H9 (cell line): Measurements from ENCODE around the gene ZNRF2. TPM values are rescaled to one million over a fixed set of nuclear protein-coding genes. Genes with fewer than 3 reads are reported as not detected.

ENCODE experiments used
- DNase-seq: peaks from one replicate; pipeline ENCODE4 v3.0.0-alpha.2; 2017
- H2AFZ ChIP-seq: one replicate; pipeline ENCODE4 v1.6.1; 2013; ENCODE audit warnings: mild to moderate bottlenecking, low read length, control low read depth, moderate library complexity
- H2AK5ac ChIP-seq: 2 replicates; pipeline ENCODE4 v1.6.1; 2013; ENCODE audit warnings: low read length, control low read depth, mixed read lengths; ENCODE audit not compliant: insufficient read length
- H2BK120ac ChIP-seq: one replicate; pipeline ENCODE4 v1.6.1; 2013; ENCODE audit warnings: low read depth, mild to moderate bottlenecking, low read length, control low read depth, inconsistent platforms; ENCODE audit not compliant: poor library complexity, severe bottlenecking
- H2BK12ac ChIP-seq: 2 replicates; pipeline ENCODE4 v1.6.1; 2013; ENCODE audit warnings: low read length, control low read depth, mixed read lengths, low read depth; ENCODE audit not compliant: insufficient read length
- H2BK15ac ChIP-seq: 2 replicates; pipeline ENCODE4 v1.6.1; 2013; ENCODE audit warnings: low read depth, low read length, control low read depth
- H2BK20ac ChIP-seq: one replicate; pipeline ENCODE4 v1.6.1; 2013; ENCODE audit warnings: low read depth, mild to moderate bottlenecking, low read length, control low read depth, inconsistent platforms; ENCODE audit not compliant: poor library complexity, severe bottlenecking
- H2BK5ac ChIP-seq: 2 replicates; pipeline ENCODE4 v1.6.1; 2013; ENCODE audit warnings: low read length, control low read depth, mixed read lengths; ENCODE audit not compliant: insufficient read length
- H3K14ac ChIP-seq: 2 replicates; pipeline ENCODE4 v1.6.1; 2013; ENCODE audit warnings: low read length, control low read depth; ENCODE audit not compliant: insufficient read depth
- H3K18ac ChIP-seq: 2 replicates; pipeline ENCODE4 v1.6.1; 2013; ENCODE audit warnings: low read depth, mild to moderate bottlenecking, mixed read lengths, low read length, control low read depth; ENCODE audit not compliant: insufficient read length
- H3K23ac ChIP-seq: 2 replicates; pipeline ENCODE4 v1.6.1; 2013; ENCODE audit warnings: low read length, control low read depth, mixed read lengths, low read depth; ENCODE audit not compliant: insufficient read length
- H3K23me2 ChIP-seq: 2 replicates; pipeline ENCODE4 v1.6.1; 2013; ENCODE audit warnings: low read depth, mild to moderate bottlenecking, mixed read lengths, low read length, control low read depth; ENCODE audit not compliant: insufficient read length, poor library complexity, severe bottlenecking
- H3K27ac ChIP-seq: 2 replicates; pipeline ENCODE4 v1.5.1; 2013; ENCODE audit warnings: low read length, control low read depth, mixed read lengths, low read depth; ENCODE audit not compliant: insufficient read length
- H3K27me3 ChIP-seq: 2 replicates; pipeline ENCODE4 v1.6.1; 2013; ENCODE audit warnings: low read length, control low read depth, inconsistent platforms; ENCODE audit not compliant: insufficient read depth
- H3K4ac ChIP-seq: 2 replicates; pipeline ENCODE4 v1.6.1; 2013; ENCODE audit warnings: low read depth, mild to moderate bottlenecking, control low read depth, inconsistent platforms, low read length, moderate library complexity
- H3K4me1 ChIP-seq: 2 replicates; pipeline ENCODE4 v1.6.1; 2013; ENCODE audit warnings: low read length, control low read depth, inconsistent platforms; ENCODE audit not compliant: insufficient read depth
- H3K4me2 ChIP-seq: 2 replicates; pipeline ENCODE4 v1.6.1; 2013; ENCODE audit warnings: low read length, control low read depth, mixed read lengths; ENCODE audit not compliant: insufficient read length, insufficient read depth
- H3K56ac ChIP-seq: 2 replicates; pipeline ENCODE4 v1.6.1; 2013; ENCODE audit warnings: low read depth, mild to moderate bottlenecking, mixed read lengths, low read length, control low read depth; ENCODE audit not compliant: insufficient read length
- H3K79me1 ChIP-seq: 2 replicates; pipeline ENCODE4 v1.6.1; 2013; ENCODE audit warnings: low read depth, mild to moderate bottlenecking, moderate library complexity, low read length, control low read depth, inconsistent platforms; ENCODE audit not compliant: insufficient read depth, poor library complexity, severe bottlenecking
- H3K79me2 ChIP-seq: 2 replicates; pipeline ENCODE4 v1.6.1; 2013; ENCODE audit warnings: low read length, control low read depth, inconsistent platforms; ENCODE audit not compliant: insufficient read depth
- H3K9ac ChIP-seq: 2 replicates; pipeline ENCODE4 v1.6.1; 2013; ENCODE audit warnings: low read length, control low read depth, mixed read lengths; ENCODE audit not compliant: insufficient read length; ENCODE audit errors: extremely low read depth
- H3K9me3 ChIP-seq: one replicate; pipeline ENCODE4 v1.6.1; 2013; ENCODE audit warnings: low read depth, low read length, inconsistent platforms; ENCODE audit not compliant: control insufficient read depth
- H3T11ph ChIP-seq: one replicate; pipeline ENCODE4 v1.6.1; 2013; ENCODE audit warnings: mild to moderate bottlenecking, low read length, control low read depth, inconsistent platforms
- H4K20me1 ChIP-seq: one replicate; pipeline ENCODE4 v1.6.1; 2013; ENCODE audit not compliant: control insufficient read depth, insufficient read length, insufficient read depth
- H4K5ac ChIP-seq: 2 replicates; pipeline ENCODE4 v1.6.1; 2013; ENCODE audit warnings: low read depth, mild to moderate bottlenecking, mixed read lengths, low read length, control low read depth; ENCODE audit not compliant: insufficient read length
- H4K8ac ChIP-seq: replicated peaks from 2 replicates; pipeline ENCODE4 v1.6.1; 2013; ENCODE audit warnings: low read length, control low read depth, mixed read lengths, low read depth; ENCODE audit not compliant: insufficient read length
- H4K91ac ChIP-seq: 2 replicates; pipeline ENCODE4 v1.6.1; 2013; ENCODE audit warnings: low read depth, mild to moderate bottlenecking, moderate library complexity, mixed read lengths, low read length, control low read depth; ENCODE audit not compliant: insufficient read length
- H3K27ac Mint-ChIP-seq, 3 experiments: 2 replicates in 2 of 3; 3 replicates in 1 of 3; pipeline ENCODE4 v1.8.0; 2020 to 2021; ENCODE audit warnings: mixed read lengths in 3 of 3, mild to moderate bottlenecking in 1 of 3, moderate library complexity in 1 of 3
- H3K27me3 Mint-ChIP-seq: 2 replicates; pipeline ENCODE4 v1.8.0; 2021; ENCODE audit warnings: low read depth, mild to moderate bottlenecking, moderate library complexity, mixed read lengths
- H3K36me3 Mint-ChIP-seq, 3 experiments: 2 replicates in 2 of 3; 3 replicates in 1 of 3; pipeline ENCODE4 v1.8.0; 2020 to 2021; ENCODE audit warnings: low read depth in 3 of 3, mixed read lengths in 3 of 3; ENCODE audit not compliant: insufficient read depth in 1 of 3
- H3K4me1 Mint-ChIP-seq, 2 experiments: 2 replicates each; pipeline ENCODE4 v1.8.0; 2020; ENCODE audit warnings: mixed read lengths in 2 of 2
- H3K4me3 Mint-ChIP-seq, 2 experiments: 2 replicates in 1 of 2; 3 replicates in 1 of 2; pipeline ENCODE4 v1.8.0; 2020 to 2021; ENCODE audit warnings: mild to moderate bottlenecking in 2 of 2, mixed read lengths in 2 of 2, moderate library complexity in 1 of 2
- H3K9me3 Mint-ChIP-seq, 2 experiments: 2 replicates in 1 of 2; 3 replicates in 1 of 2; pipeline ENCODE4 v1.8.0; 2020; ENCODE audit warnings: mild to moderate bottlenecking in 2 of 2, mixed read lengths in 2 of 2, moderate library complexity in 1 of 2
- CTCF ChIP-seq: fragments of 200-600 bp; sonication (generic); conservative IDR thresholded peaks from 3 replicates; pipeline ENCODE4 v1.8.0; 2021; ENCODE audit warnings: antibody characterized with exemption, mild to moderate bottlenecking
- WGBS: extraction: QIAGEN DNeasy Blood & Tissue Kit; methylation state at CpG from one replicate; pipeline ENCODE4 v1.1.7; 2013; ENCODE audit warnings: missing lambda C conversion rate, low lambda C conversion rate, mixed read lengths; ENCODE audit not compliant: insufficient read length; ENCODE audit errors: extremely low coverage; 5-methylcytosine and 5-hydroxymethylcytosine counted together
- total RNA-seq: library from RNA; stranded (reverse); gene quantifications from 2 replicates; pipeline ENCODE4 v1.2.1, GENCODE V29; 2021

The ZNRF2 gene
- total RNA-seq, 1 experiment from 2014 or later = 16.5 TPM

DNA sequence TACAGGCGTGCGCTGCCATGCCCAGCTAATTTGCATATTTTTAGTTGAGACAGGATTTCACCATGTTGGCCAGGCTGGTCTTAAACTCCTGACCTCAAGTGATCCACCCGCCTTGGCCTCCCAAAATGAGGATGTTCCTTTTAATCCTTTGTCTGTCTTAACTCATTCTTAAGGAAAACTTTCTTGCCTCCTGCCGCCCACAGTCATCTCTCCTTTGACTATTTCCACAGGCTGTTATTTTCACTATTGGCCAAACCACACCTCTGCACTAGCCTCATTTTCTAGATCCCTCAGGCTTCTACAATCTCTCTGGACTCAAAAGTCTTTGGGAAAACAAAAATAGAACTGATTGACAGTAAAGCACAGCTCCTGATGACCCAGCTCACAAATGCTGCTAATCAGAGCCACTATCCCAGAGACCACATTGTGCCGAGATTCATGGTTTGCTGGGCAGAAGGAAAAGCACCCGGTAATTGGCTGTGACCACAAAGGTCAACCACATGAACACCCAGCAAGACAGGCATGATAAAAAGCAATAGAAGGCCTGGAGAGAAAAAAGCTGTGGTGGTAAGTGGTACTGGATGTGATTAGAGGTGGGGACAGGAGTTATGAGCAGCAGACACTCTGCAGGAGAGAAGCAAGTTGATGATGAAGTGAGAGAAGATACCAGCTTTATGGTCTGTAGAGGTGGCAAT, 44.1 kb upstream of the ZNRF2 start:
- Histone ChIP-seq H2BK120ac (no peak overlapping the region), H3K56ac (no peak overlapping the region), H2BK20ac (no peak overlapping the region), H2BK12ac (no peak overlapping the region), H4K5ac (no peak overlapping the region), H2BK5ac (no peak overlapping the region), H3K14ac (no peak overlapping the region), H3K4ac (no peak overlapping the region), H4K20me1 (no peaks in the 10 kb centered on the region), H4K8ac (no peak overlapping the region), H3K23ac (no peak overlapping the region), H4K91ac (no peak overlapping the region), H3K18ac (no peak overlapping the region), H3K79me1 (no peaks in the 10 kb centered on the region), H2BK15ac (no peak overlapping the region), H3K79me2 (no peaks in the 10 kb centered on the region), H2AFZ (no peak overlapping the region), H3K9me3 (no peaks in the 10 kb centered on the region), H3T11ph (no peak overlapping the region), H3K27me3 (no peaks in the 10 kb centered on the region), H3K4me2 (no peak overlapping the region), H3K27ac (no peak overlapping the region), H2AK5ac (no peak overlapping the region), H3K9ac (no peak overlapping the region), H3K4me1 (no peaks in the 10 kb centered on the region), H3K23me2 (no peaks in the 10 kb centered on the region)
- no peak overlapping the region; a peak in 2 of 7 replicates for H3K27ac Mint-ChIP-seq
- TF ChIP-seq CTCF = no peak
- H3K4me1 Mint-ChIP-seq = peaks cover 0 to 3% of the 10 kb centered on the region in 2 experiments; a peak in 1 of 4 replicates
- DNase-seq = no peak
- no CpG with 5 or more reads among the region's 6 CpGs for WGBS
- H3K27me3 Mint-ChIP-seq = peaks cover 1% of the 10 kb centered on the region
- H3K36me3 Mint-ChIP-seq = no peaks in the 10 kb centered on the region
- no peak overlapping the region for H3K4me3 Mint-ChIP-seq
- H3K9me3 Mint-ChIP-seq = no peaks in the 10 kb centered on the region
